Upper lobe of left lung (tissue), 6 donors: Measurements from ENCODE around the gene DNAJC18. TPM values are rescaled to one million over a fixed set of nuclear protein-coding genes. Genes with fewer than 3 reads are reported as not detected.
A peak's percentile ranks its signal among the peaks of the same experiment; 100 is the strongest.
"Not testable (repeated sequence)": the region's sequence is repeated elsewhere in the genome, so short reads cannot be mapped to it uniquely, and the experiment has no call there.

Source experiments
- ATAC-seq, 2 donors: fragments of 200-7000 bp; cut with Tn5 transposase; one replicate each; pipeline ENCODE4 v1.9.1; 2022; ENCODE audit warnings: mild to moderate bottlenecking in 2 of 2, moderate library complexity in 2 of 2; ENCODE audit not compliant: low FRiP score in 2 of 2
- DNase-seq, 2 donors: peaks; one replicate each; pipeline ENCODE4 v3.0.0-alpha.2; 2019 to 2020
- H3K27ac ChIP-seq, 4 donors: fragments of 200-600 bp; sonication (generic); one replicate each; pipeline ENCODE4 v1.5.1; 2016 to 2019
- H3K27me3 ChIP-seq, 4 donors: fragments of 200-600 bp; sonication (generic); one replicate each; pipeline ENCODE4 v1.5.1; 2017 to 2019
- H3K36me3 ChIP-seq, 4 donors: fragments of 200-600 bp; sonication (generic); one replicate each; pipeline ENCODE4 v1.5.1; 2016 to 2019
- H3K4me1 ChIP-seq, 4 donors: fragments of 200-600 bp; sonication (generic); one replicate each; pipeline ENCODE4 v1.5.1; 2018 to 2019
- H3K4me3 ChIP-seq, 4 donors: fragments of 200-600 bp; sonication (generic); one replicate each; pipeline ENCODE4 v1.5.1; 2017 to 2019; ENCODE audit warnings: mild to moderate bottlenecking in 2 of 4, moderate library complexity in 1 of 4
- H3K9me3 ChIP-seq, 4 donors: fragments of 200-600 bp; sonication (generic); one replicate each; pipeline ENCODE4 v1.5.1; 2018 to 2019
- CTCF ChIP-seq, 6 experiments: fragments of 450-650 bp in 4 of 6; fragments of 200-600 bp in 2 of 6; sonication (generic) in 2 of 6; IDR thresholded peaks; one replicate each; pipeline ENCODE4 v1.5.1; 2016 to 2019; ENCODE audit warnings: antibody characterized with exemption in 6 of 6
- EP300 ChIP-seq, 4 donors: sonication (generic); formaldehyde crosslinking; IDR thresholded peaks; one replicate each; pipeline ENCODE4 v1.5.1; 2017; ENCODE audit warnings: antibody characterized with exemption in 4 of 4, control low read depth in 2 of 4
- POLR2A ChIP-seq, 4 donors: fragments of 450-650 bp; IDR thresholded peaks; one replicate each; pipeline ENCODE4 v1.5.1; 2016 to 2017; ENCODE audit warnings: antibody characterized with exemption in 4 of 4, mild to moderate bottlenecking in 2 of 4
- POLR2AphosphoS5 ChIP-seq, 2 donors: sonication (generic); formaldehyde crosslinking; IDR thresholded peaks; one replicate each; pipeline ENCODE4 v1.5.1; 2017; ENCODE audit warnings: antibody characterized with exemption in 2 of 2
- WGBS, 2 donors: methylation state at CpG; one replicate each; pipeline ENCODE4 v1.1.5; 2017 to 2018; 5-methylcytosine and 5-hydroxymethylcytosine counted together
- total RNA-seq, 6 donors: library from RNA; depleted of rRNA in 4 of 6; stranded (reverse); fragments of >200 nt in 4 of 6; gene quantifications; one replicate each; pipeline versions ENCODE4 v1.1.0 to v1.2.1, GENCODE V29; 2016 to 2021
- donor health status: DM: no; HTN: no; CAD: no; lungs with moderate emphysema.
- donor health status: DM: no; HTN: yes; CAD: no; lungs with severe emphysema.

Gene DNAJC18
- total RNA-seq, 6 donors from 2014 or later, result 1.0 to 11.6 (median 6.3) TPM

DNA sequence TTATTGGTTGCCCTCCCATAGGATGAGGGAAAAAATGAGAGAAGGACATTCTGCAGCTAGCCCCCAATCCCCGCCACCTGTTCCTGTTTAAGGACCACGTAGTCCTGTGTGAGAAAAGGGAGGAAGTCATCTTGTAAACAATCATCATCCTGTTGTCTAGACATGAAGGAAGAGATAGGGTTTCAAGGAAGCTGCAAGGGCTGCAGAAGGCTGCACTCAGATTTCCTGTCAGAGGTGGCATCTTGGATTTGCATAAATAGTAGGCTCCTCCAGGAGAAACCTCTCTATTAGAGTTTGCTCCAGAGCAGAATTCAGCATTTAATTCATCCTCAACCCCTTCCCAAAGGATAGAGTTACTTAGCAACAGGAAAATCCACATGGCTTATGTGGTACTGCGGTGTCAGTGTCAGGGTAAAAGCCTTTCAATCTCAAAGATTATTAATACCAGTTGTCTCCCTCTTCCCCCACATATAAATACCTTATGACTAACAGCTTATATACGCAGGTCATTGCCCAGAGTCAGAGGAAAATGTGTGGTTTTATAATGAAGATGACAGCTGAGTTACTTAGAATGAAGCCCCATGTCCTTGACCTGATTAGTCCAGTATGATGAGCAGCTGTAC, 4.6 kb upstream of the DNAJC18 start:
- peaks cover 8 to 16% (median 10%) of the 10 kb centered on the region in 4 donors for H3K4me1 ChIP-seq
- H3K4me3 ChIP-seq, result no peak overlapping the region
- no peaks in the 10 kb centered on the region for H3K9me3 ChIP-seq
- DNase-seq, result no peak
- no peak for ATAC-seq
- H3K27ac ChIP-seq, result peak overlapping the region in 3 of 4 donors; percentile 22 to 63 (median 54)
- H3K36me3 ChIP-seq, result peaks cover 0 to 16% (median 0%) of the 10 kb centered on the region in 4 donors
- H3K27me3 ChIP-seq, result no peaks in the 10 kb centered on the region
- WGBS, 2 donors, result 51 to 68% methylated on average over 4 of the region's 4 CpGs
- no peak for TF ChIP-seq EP300 (IDR thresholded peaks at IDR 0.05)
- no peak for TF ChIP-seq POLR2A (IDR thresholded peaks at IDR 0.05)
- TF ChIP-seq CTCF (IDR thresholded peaks at IDR 0.05), result no peak
- TF ChIP-seq POLR2AphosphoS5 (IDR thresholded peaks at IDR 0.05), result peak in 1 of 2 donors; percentile 33

DNA sequence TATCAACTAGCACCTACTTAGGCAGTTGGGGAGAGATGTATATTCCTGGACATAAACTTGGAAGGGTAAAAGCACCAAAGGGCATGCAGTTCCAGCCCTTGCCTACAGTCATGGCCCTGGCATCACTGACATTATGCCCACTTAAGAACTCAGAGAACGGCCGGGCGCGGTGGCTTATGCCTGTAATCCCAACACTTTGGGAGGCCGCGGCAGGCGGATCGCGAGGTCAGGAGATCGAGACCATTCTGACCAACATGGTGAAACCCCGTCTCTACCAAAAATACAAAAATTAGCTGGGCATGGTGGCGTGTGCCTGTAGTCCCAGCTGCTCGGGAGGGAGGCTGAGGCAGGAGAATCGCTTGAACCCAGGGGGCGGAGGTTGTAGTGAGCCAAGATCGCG, 1.1 kb upstream of the DNAJC18 start:
- ATAC-seq, H3K36me3 ChIP-seq, H3K9me3 ChIP-seq, H3K27me3 ChIP-seq, DNase-seq, H3K4me3 ChIP-seq: not testable (repeated sequence)
- peaks cover 10 to 20% (median 15%) of the 10 kb centered on the region in 4 donors for H3K4me1 ChIP-seq
- H3K27ac ChIP-seq, result peak overlapping the region in 1 of 4 donors; percentile 95
- 94 to 96% methylated on average over 17 of the region's 17 CpGs for WGBS, 2 donors

GRCh38 chr5:139438707-139439012, 665 bp downstream of the DNAJC18 start:
- H3K27me3 ChIP-seq, result no peaks in the 10 kb centered on the region
- no peaks in the 10 kb centered on the region for H3K9me3 ChIP-seq
- TF ChIP-seq POLR2A (IDR thresholded peaks at IDR 0.05), result no peak
- no peak for TF ChIP-seq CTCF (IDR thresholded peaks at IDR 0.05)
- no peak for TF ChIP-seq POLR2AphosphoS5 (IDR thresholded peaks at IDR 0.05)
- TF ChIP-seq EP300 (IDR thresholded peaks at IDR 0.05), result no peak
- H3K4me1 ChIP-seq, result peaks cover 10 to 14% (median 12%) of the 10 kb centered on the region in 4 donors
- no peak for ATAC-seq
- peak overlapping the region; percentile 64 to 84 (median 68) for H3K4me3 ChIP-seq
- peaks cover 0 to 23% (median 0%) of the 10 kb centered on the region in 4 donors for H3K36me3 ChIP-seq
- peak overlapping the region; percentile 89 to 99 (median 95) for H3K27ac ChIP-seq
- DNase-seq, result no peak
- 37 to 45% methylated on average over 8 of the region's 8 CpGs for WGBS, 2 donors

GRCh38 chr5:139435676-139436075, 3.6 kb downstream of the DNAJC18 start:
- DNase-seq, result no peak
- Histone ChIP-seq H3K27ac (no peak overlapping the region), H3K9me3 (no peaks in the 10 kb centered on the region), H3K4me1 (peaks cover 9 to 12% (median 11%) of the 10 kb centered on the region in 4 donors), H3K4me3 (no peak overlapping the region), H3K27me3 (no peaks in the 10 kb centered on the region), H3K36me3 (peaks cover 0 to 48% (median 2%) of the 10 kb centered on the region in 4 donors)
- WGBS, 2 donors, result 97 to 100% methylated on average over 1 to 3 of the region's 3 CpGs
- TF ChIP-seq POLR2A (IDR thresholded peaks at IDR 0.05) (no peak), POLR2AphosphoS5 (IDR thresholded peaks at IDR 0.05) (no peak), EP300 (IDR thresholded peaks at IDR 0.05) (no peak), CTCF (IDR thresholded peaks at IDR 0.05) (no peak)
- ATAC-seq, result no peak

DNA sequence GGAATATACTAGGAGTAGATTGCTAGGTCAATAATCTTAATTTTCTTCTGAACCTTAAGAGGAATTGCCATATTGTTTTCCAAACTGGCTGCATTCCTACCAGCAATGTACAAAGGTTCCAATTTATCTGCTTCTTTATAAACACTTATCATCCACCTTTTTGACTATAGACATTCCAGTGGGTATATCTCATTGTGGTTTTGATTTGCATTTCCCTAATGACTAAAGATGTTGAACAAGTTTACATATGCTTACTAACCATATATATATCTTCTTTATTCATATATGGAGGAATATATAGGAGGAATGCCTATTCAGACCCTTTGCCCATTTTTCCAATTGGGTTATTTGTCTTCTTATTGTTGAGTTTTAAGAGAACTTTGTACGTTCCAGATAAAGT, 7.6 kb downstream of the DNAJC18 start:
- no peaks in the 10 kb centered on the region for H3K4me1 ChIP-seq
- H3K36me3 ChIP-seq, result peaks cover 0 to 72% (median 12%) of the 10 kb centered on the region in 4 donors
- H3K9me3 ChIP-seq, result no peaks in the 10 kb centered on the region
- ATAC-seq (no peak), DNase-seq (no peak)
- H3K27me3 ChIP-seq, result no peaks in the 10 kb centered on the region
- H3K4me3 ChIP-seq, result no peak overlapping the region
- 75 to 100% methylated on average over 1 of the region's 1 CpG for WGBS, 2 donors
- TF ChIP-seq POLR2A (IDR thresholded peaks at IDR 0.05) (no peak), EP300 (IDR thresholded peaks at IDR 0.05) (no peak), POLR2AphosphoS5 (IDR thresholded peaks at IDR 0.05) (no peak), CTCF (IDR thresholded peaks at IDR 0.05) (no peak)
- H3K27ac ChIP-seq, result no peak overlapping the region
